NCI-H2227 (cell line): ENCODE results near the gene PCDHB4.
A peak's percentile ranks its signal among the peaks of the same experiment; 100 is the strongest.
"Not testable (repeated sequence)": the region's sequence is repeated elsewhere in the genome, so short reads cannot be mapped to it uniquely, and the experiment has no call there.

Experiments used
- DNase-seq: peaks from one replicate; lab custom pipeline; 2025; ENCODE audit not compliant: unreplicated experiment; lab: John Stamatoyannopoulos, UW

Gene PCDHB4

GRCh38 chr5:141149812-141150211, 28.2 kb downstream of the PCDHB4 start, which contains the start of gene PCDHB6:
TSS of gene PCDHB6 (plus strand) at chr5:141150057. CDS start at chr5:141150258, 201 bp downstream.
- peak; percentile 74 for DNase-seq

- DNase-seq, result peak; percentile 24
Observed at GRCh38 chr5:141150224-141150992, 28.8 kb downstream of the PCDHB4 start.

GRCh38 chr5:141150993-141151325, 29.3 kb downstream of the PCDHB4 start:
- DNase-seq, result peak; percentile 24

GRCh38 chr5:141151632-141152031, 30.0 kb downstream of the PCDHB4 start:
- DNase-seq, result not testable (repeated sequence)

GRCh38 chr5:141152096-141152495, 30.5 kb downstream of the PCDHB4 start:
- not testable (repeated sequence) for DNase-seq

GRCh38 chr5:141155540-141156374, 34.1 kb downstream of the PCDHB4 start:
- DNase-seq, result peak; percentile 50

- not testable (repeated sequence) for DNase-seq
Observed at GRCh38 chr5:141157356-141157755, 35.7 kb downstream of the PCDHB4 start.

- DNase-seq, result not testable (repeated sequence)
Observed at GRCh38 chr5:141157901-141158300, 36.3 kb downstream of the PCDHB4 start.

GRCh38 chr5:141172381-141173204, 51.0 kb downstream of the PCDHB4 start, which contains the start of gene PCDHB7:
TSS of gene PCDHB7 (plus strand) at chr5:141172644. CDS start at chr5:141172836, 192 bp downstream.
- peak; percentile 49 for DNase-seq

GRCh38 chr5:141174291-141175104, 52.9 kb downstream of the PCDHB4 start:
- DNase-seq, result not testable (repeated sequence)
